Measurements from ENCODE around the gene GXYLT2. TPM values are rescaled to one million over a fixed set of nuclear protein-coding genes. Genes with fewer than 3 reads are reported as not detected.

The GXYLT2 gene
- total and polyA plus RNA-seq, 4 donors = 1.9 to 46.4 (median 11.5) TPM

DNA sequence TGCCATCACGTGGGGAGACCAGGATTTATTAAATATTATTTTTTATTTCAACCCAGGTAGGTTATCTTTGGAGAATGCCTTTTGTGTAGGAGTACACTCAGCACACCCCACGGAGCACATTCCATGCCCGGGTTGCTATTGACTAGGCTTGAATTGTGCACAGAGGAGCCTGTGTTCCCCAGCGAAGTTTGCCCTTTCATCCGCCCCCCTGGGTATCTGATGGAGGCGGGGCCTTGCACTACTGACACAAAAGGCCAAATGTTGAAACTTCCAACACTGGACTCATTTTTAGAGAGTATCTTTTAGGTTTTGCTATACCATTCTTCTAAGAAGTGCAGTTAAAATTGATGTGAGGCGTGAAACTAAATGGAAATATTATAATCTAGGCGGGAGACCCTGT lies 69.5 kb downstream of the GXYLT2 start:
- DNase-seq (no peak), ATAC-seq (ENCODE audit: low FRiP score) (no peak)
- 67 to 68% methylated on average over 8 of the region's 8 CpGs for WGBS, 2 donors
- no peaks in the 10 kb centered on the region for H3K36me3 ChIP-seq (ENCODE audit: control insufficient read depth in 1 of 2, insufficient read depth in 2 of 2, low read length in 1 of 2)
- H3K9me3 ChIP-seq (ENCODE audit: control insufficient read depth, low read length) = no peaks in the 10 kb centered on the region
- no peaks in the 10 kb centered on the region for H3K4me1 ChIP-seq (ENCODE audit: control insufficient read depth in 1 of 2, insufficient read depth in 2 of 2, low read length in 2 of 2)
- H3K27ac ChIP-seq (ENCODE audit: low read depth in 1 of 2, low read length in 2 of 2) = no peak overlapping the region
- H3K4me3 ChIP-seq (ENCODE audit: low read length in 2 of 2) = no peak overlapping the region
- intact Hi-C loops (cut with DNase I) = no loop called here
- H3K27me3 ChIP-seq (ENCODE audit: control insufficient read depth in 1 of 2, insufficient read depth in 2 of 2, low read length in 1 of 2) = no peaks in the 10 kb centered on the region

DNA sequence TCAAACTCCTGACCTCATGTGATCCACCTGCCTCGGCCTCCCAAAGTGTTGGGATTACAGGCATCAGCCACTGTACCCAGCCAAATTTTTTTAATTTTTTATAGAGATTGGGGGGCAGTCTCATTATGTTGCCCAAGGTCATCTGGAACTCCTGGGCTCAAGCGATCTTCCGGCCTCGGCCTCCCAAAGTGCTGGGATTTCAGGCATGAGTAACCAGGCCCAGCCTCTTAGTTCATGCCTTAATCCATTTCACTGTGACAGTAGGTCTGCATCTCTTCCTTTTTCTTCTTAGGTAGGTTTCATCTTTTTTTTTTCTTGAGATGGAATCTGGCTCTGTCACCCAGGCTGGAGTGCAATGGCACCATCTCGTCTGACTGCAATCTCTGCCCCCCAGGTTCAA lies 71.5 kb downstream of the GXYLT2 start:
- no peak overlapping the region for H3K27ac ChIP-seq (ENCODE audit: low read depth in 1 of 2, low read length in 2 of 2)
- no peaks in the 10 kb centered on the region for H3K27me3 ChIP-seq (ENCODE audit: control insufficient read depth in 1 of 2, insufficient read depth in 2 of 2, low read length in 1 of 2)
- intact Hi-C loops (cut with DNase I) = no loop called here
- H3K4me1 ChIP-seq (ENCODE audit: control insufficient read depth in 1 of 2, insufficient read depth in 2 of 2, low read length in 2 of 2) = no peaks in the 10 kb centered on the region
- ATAC-seq (ENCODE audit: low FRiP score) (no peak), DNase-seq (no peak)
- no peaks in the 10 kb centered on the region for H3K9me3 ChIP-seq (ENCODE audit: control insufficient read depth, low read length)
- H3K36me3 ChIP-seq (ENCODE audit: control insufficient read depth in 1 of 2, insufficient read depth in 2 of 2, low read length in 1 of 2) = no peaks in the 10 kb centered on the region
- H3K4me3 ChIP-seq (ENCODE audit: low read length in 2 of 2) = no peak overlapping the region
- 97 to 98% methylated on average over 5 of the region's 5 CpGs for WGBS, 2 donors

DNA sequence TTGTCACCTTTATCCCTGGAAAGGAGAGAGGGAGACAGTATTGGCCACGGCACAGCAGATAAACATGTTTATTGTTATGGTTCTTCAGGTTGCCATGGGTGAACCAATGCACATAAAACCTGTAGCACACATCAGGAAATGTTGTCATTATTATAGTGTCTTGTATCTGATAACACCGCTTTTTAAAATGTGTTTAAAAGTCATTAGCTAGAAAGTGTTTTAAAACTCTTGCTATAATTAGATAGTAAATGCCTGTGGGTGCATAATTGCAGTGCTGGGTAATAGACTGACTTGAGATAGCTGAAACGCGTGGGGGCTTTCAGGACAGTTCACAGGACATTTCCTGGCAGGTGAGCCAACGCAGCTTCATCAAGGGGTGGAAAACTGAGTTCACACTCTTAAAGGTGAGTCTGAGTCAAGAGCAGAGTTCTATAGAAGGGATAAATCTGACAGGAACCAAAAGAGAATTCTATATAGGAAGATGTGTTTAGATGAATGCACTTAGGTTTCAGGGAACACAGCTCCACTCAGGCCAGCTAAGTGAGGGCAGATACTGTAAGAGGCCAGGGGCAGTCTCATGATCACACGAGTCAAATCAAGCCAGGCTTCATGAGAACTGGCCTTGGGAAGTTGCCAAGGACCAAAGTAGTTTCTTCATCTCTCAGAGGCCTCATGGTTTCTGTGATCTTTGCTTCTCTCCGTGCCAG lies 73.1 kb downstream of the GXYLT2 start:
- H3K27me3 ChIP-seq (ENCODE audit: control insufficient read depth in 1 of 2, insufficient read depth in 2 of 2, low read length in 1 of 2) = no peaks in the 10 kb centered on the region
- intact Hi-C loops (cut with DNase I) = no loop called here
- H3K36me3 ChIP-seq (ENCODE audit: control insufficient read depth in 1 of 2, insufficient read depth in 2 of 2, low read length in 1 of 2) = peaks cover 0 to 4% of the 10 kb centered on the region in 2 donors
- DNase-seq (peak in 1 of 2 donors; percentile 53), ATAC-seq (ENCODE audit: low FRiP score) (peak; percentile 15)
- no peak overlapping the region for H3K27ac ChIP-seq (ENCODE audit: low read depth in 1 of 2, low read length in 2 of 2)
- H3K4me3 ChIP-seq (ENCODE audit: low read length in 2 of 2) = no peak overlapping the region
- H3K9me3 ChIP-seq (ENCODE audit: control insufficient read depth, low read length) = no peaks in the 10 kb centered on the region
- WGBS, 2 donors = 59 to 61% methylated on average over 7 of the region's 7 CpGs
- no peaks in the 10 kb centered on the region for H3K4me1 ChIP-seq (ENCODE audit: control insufficient read depth in 1 of 2, insufficient read depth in 2 of 2, low read length in 2 of 2)

DNA sequence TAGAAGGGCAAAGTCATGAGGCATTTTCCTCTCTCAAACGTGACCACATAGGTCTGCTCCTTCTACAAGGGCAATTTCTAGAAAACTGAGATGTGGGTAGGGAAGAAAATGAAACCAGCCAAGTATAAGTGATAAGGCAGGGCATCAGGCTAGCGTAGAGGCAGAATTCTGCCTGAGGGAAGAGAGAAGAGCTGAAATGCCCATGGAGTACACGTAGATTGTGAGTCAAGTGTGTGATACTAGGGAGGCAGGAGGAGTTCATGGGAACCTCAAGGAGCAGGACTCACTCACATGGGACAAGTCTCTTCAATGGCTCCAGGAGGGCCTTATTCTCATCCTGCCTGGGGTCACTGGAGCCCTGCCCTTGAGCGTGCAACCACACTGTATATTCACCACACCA lies 73.9 kb downstream of the GXYLT2 start:
- DNase-seq = no peak
- Histone ChIP-seq H3K4me1 (ENCODE audit: control insufficient read depth in 1 of 2, insufficient read depth in 2 of 2, low read length in 2 of 2) (no peaks in the 10 kb centered on the region), H3K27ac (ENCODE audit: low read depth in 1 of 2, low read length in 2 of 2) (no peak overlapping the region), H3K4me3 (ENCODE audit: low read length in 2 of 2) (no peak overlapping the region), H3K27me3 (ENCODE audit: control insufficient read depth in 1 of 2, insufficient read depth in 2 of 2, low read length in 1 of 2) (no peaks in the 10 kb centered on the region), H3K9me3 (ENCODE audit: control insufficient read depth, low read length) (no peaks in the 10 kb centered on the region), H3K36me3 (ENCODE audit: control insufficient read depth in 1 of 2, insufficient read depth in 2 of 2, low read length in 1 of 2) (peaks cover 0 to 4% of the 10 kb centered on the region in 2 donors)
- intact Hi-C loops (cut with DNase I) = no loop called here
- no peak for ATAC-seq (ENCODE audit: low FRiP score)
- 67 to 68% methylated on average over 4 of the region's 4 CpGs for WGBS, 2 donors

DNA sequence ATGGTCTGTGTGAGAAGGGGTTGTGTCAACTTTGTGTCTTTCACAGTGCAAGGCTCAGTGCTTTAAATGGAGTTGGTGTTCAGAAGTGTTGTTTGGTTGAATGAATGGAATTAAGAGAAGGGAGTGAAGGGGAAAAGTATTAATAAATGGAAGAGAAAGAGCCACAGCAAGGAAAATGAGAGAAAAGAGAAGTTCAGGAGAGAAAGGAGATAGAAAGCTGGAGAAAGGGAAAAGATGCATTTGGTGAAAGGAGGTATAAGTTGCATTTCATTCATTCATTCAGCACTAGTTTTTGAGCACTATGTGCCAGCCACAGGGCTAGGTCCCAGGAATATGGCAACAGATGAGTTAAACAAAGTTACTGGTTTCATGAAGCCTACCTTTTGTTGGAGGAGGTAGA lies 74.5 kb downstream of the GXYLT2 start:
- H3K27ac ChIP-seq (ENCODE audit: low read depth in 1 of 2, low read length in 2 of 2) = no peak overlapping the region
- DNase-seq (no peak), ATAC-seq (ENCODE audit: low FRiP score) (no peak)
- no peaks in the 10 kb centered on the region for H3K4me1 ChIP-seq (ENCODE audit: control insufficient read depth in 1 of 2, insufficient read depth in 2 of 2, low read length in 2 of 2)
- peaks cover 0 to 4% of the 10 kb centered on the region in 2 donors for H3K36me3 ChIP-seq (ENCODE audit: control insufficient read depth in 1 of 2, insufficient read depth in 2 of 2, low read length in 1 of 2)
- no peaks in the 10 kb centered on the region for H3K9me3 ChIP-seq (ENCODE audit: control insufficient read depth, low read length)
- intact Hi-C loops (cut with DNase I) = no loop called here
- H3K4me3 ChIP-seq (ENCODE audit: low read length in 2 of 2) = no peak overlapping the region
- H3K27me3 ChIP-seq (ENCODE audit: control insufficient read depth in 1 of 2, insufficient read depth in 2 of 2, low read length in 1 of 2) = no peaks in the 10 kb centered on the region

DNA sequence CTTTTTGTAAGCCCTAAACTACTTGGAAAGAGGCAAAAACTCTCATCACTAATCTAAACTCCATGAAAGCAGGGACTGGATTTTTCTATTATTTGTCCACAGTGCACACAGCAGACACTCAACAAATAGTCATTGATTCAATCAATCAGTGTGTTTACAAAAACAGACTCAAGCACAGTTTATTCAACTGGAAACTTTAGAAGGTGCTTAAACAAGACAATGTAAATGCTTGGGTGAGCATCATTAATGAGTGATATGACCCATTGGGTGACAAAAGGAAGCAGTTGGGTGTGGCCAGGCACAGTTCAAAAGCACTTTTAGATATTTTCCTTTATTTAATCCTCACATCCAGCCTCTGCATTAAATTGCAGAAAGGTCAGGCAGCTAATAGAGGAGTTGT lies 76.8 kb downstream of the GXYLT2 start:
- no peak for DNase-seq
- ATAC-seq (ENCODE audit: low FRiP score) = no peak
- intact Hi-C loops (cut with DNase I) = no loop called here
- Histone ChIP-seq H3K4me3 (ENCODE audit: low read length in 2 of 2) (no peak overlapping the region), H3K27me3 (ENCODE audit: control insufficient read depth in 1 of 2, insufficient read depth in 2 of 2, low read length in 1 of 2) (no peaks in the 10 kb centered on the region), H3K4me1 (ENCODE audit: control insufficient read depth in 1 of 2, insufficient read depth in 2 of 2, low read length in 2 of 2) (no peaks in the 10 kb centered on the region), H3K9me3 (ENCODE audit: control insufficient read depth, low read length) (no peaks in the 10 kb centered on the region), H3K27ac (ENCODE audit: low read depth in 1 of 2, low read length in 2 of 2) (no peak overlapping the region), H3K36me3 (ENCODE audit: control insufficient read depth in 1 of 2, insufficient read depth in 2 of 2, low read length in 1 of 2) (peaks cover 3 to 4% of the 10 kb centered on the region in 2 donors)

DNA sequence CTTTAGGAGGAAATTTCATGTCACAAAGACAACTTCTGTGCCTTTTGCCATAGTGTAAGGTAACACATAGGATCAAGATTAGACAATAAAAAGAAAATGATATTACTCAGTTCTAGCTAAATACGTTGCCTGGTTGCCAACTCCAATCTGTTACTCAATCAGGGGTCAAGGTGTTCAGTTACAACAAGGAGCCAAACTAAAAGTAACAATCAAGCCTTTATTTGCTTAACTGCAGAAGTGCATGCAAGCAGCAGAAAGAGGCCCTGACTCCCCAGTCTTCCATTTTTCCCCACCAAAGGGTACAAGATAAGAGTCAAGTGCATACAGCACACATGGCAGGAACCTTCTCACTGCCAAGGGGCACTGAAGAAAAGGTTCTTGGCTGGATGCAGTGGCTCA lies 80.4 kb downstream of the GXYLT2 start:
- H3K36me3 ChIP-seq (ENCODE audit: control insufficient read depth in 1 of 2, insufficient read depth in 2 of 2, low read length in 1 of 2) = peaks cover 3 to 4% of the 10 kb centered on the region in 2 donors
- intact Hi-C loops (cut with DNase I) = no loop called here
- DNase-seq (no peak), ATAC-seq (ENCODE audit: low FRiP score) (no peak)
- H3K4me1 ChIP-seq (ENCODE audit: control insufficient read depth in 1 of 2, insufficient read depth in 2 of 2, low read length in 2 of 2) = no peaks in the 10 kb centered on the region
- H3K27ac ChIP-seq (ENCODE audit: low read depth in 1 of 2, low read length in 2 of 2) = no peak overlapping the region
- H3K27me3 ChIP-seq (ENCODE audit: control insufficient read depth in 1 of 2, insufficient read depth in 2 of 2, low read length in 1 of 2) = no peaks in the 10 kb centered on the region
- no peak overlapping the region for H3K4me3 ChIP-seq (ENCODE audit: low read length in 2 of 2)
- no peaks in the 10 kb centered on the region for H3K9me3 ChIP-seq (ENCODE audit: control insufficient read depth, low read length)
- WGBS, 2 donors = 89 to 97% methylated on average over 1 of the region's 1 CpG

DNA sequence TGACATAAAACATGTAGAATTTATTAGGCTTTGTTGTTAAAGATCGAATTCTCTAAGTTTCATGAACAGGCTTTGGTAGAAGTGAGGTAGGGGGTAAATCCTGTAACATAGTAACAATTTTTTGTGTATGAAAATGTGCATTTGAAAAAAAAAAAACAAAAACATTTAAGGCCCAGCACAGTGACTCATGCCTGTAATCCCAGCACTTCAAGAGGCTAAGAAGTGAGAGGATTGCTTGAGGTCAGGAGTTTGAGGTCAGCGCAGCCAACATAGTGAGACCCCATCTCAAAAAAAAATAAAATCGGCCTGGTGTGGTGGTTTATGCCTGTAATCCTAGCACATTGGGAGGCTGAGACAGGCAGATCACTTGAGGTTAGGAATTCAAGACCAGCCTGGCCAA lies 81.9 kb downstream of the GXYLT2 start:
- no peak for ATAC-seq (ENCODE audit: low FRiP score)
- H3K27me3 ChIP-seq (ENCODE audit: control insufficient read depth in 1 of 2, insufficient read depth in 2 of 2, low read length in 1 of 2) = no peaks in the 10 kb centered on the region
- WGBS, 2 donors = 94 to 96% methylated on average over 3 of the region's 3 CpGs

DNA sequence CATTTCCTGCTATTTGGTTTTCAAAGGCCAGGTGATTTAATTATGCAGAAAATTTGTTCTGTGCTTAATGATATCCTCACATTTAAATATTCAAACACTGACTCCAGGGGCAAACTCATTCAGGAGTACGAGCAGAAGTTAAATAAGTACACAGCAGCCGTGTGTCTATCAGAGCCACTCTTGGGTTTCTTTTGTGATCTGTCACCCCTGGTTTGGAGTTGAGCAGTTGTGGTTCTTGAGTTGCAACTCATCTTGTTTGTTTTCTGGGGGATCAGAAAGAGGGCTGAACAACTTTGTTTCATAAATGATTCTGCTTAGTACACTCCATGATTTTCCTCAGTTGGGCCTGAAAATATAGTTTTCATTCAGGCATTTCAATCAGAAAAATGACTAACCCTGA lies 83.1 kb downstream of the GXYLT2 start:
- DNase-seq (no peak), ATAC-seq (ENCODE audit: low FRiP score) (no peak)
- no peaks in the 10 kb centered on the region for H3K27me3 ChIP-seq (ENCODE audit: control insufficient read depth in 1 of 2, insufficient read depth in 2 of 2, low read length in 1 of 2)
- WGBS, 2 donors = 87 to 92% methylated on average over 2 of the region's 2 CpGs
- H3K36me3 ChIP-seq (ENCODE audit: control insufficient read depth in 1 of 2, insufficient read depth in 2 of 2, low read length in 1 of 2) = peaks cover 0 to 3% of the 10 kb centered on the region in 2 donors
- no peak overlapping the region for H3K4me3 ChIP-seq (ENCODE audit: low read length in 2 of 2)
- no peaks in the 10 kb centered on the region for H3K9me3 ChIP-seq (ENCODE audit: control insufficient read depth, low read length)
- H3K4me1 ChIP-seq (ENCODE audit: control insufficient read depth in 1 of 2, insufficient read depth in 2 of 2, low read length in 2 of 2) = no peaks in the 10 kb centered on the region
- H3K27ac ChIP-seq (ENCODE audit: low read depth in 1 of 2, low read length in 2 of 2) = no peak overlapping the region
- intact Hi-C loops (cut with DNase I) = no loop called here

More for the DNA sequence above, 81.9 kb downstream of the GXYLT2 start:
- intact Hi-C loops (cut with DNase I) = no loop called here
- Histone ChIP-seq H3K27ac (ENCODE audit: low read depth in 1 of 2, low read length in 2 of 2) (no peak overlapping the region), H3K4me3 (ENCODE audit: low read length in 2 of 2) (no peak overlapping the region), H3K9me3 (ENCODE audit: control insufficient read depth, low read length) (no peaks in the 10 kb centered on the region), H3K36me3 (ENCODE audit: control insufficient read depth in 1 of 2, insufficient read depth in 2 of 2, low read length in 1 of 2) (peaks cover 3 to 4% of the 10 kb centered on the region in 2 donors), H3K4me1 (ENCODE audit: control insufficient read depth in 1 of 2, insufficient read depth in 2 of 2, low read length in 2 of 2) (no peaks in the 10 kb centered on the region)
- no peak for DNase-seq

Data from aorta (tissue), 5 donors.